Right kidney (tissue), 1 donor: ENCODE measurements around the gene HNRNPF.
"Not testable (repeated sequence)": the region's sequence is repeated elsewhere in the genome, so short reads cannot be mapped to it uniquely, and the experiment has no call there.

Source experiments
- DNase-seq: peaks from one replicate; pipeline ENCODE4 v3.0.0-alpha.2; 2016

Gene HNRNPF

GRCh38 chr10:43399320-43400310, 9.4 kb downstream of the HNRNPF start:
- no peak for DNase-seq

- no peak for DNase-seq
Measured at GRCh38 chr10:43398939-43399319, 10.1 kb downstream of the HNRNPF start.

GRCh38 chr10:43396928-43397624, 11.9 kb downstream of the HNRNPF start:
- DNase-seq, result peak; percentile 89

GRCh38 chr10:43396061-43396927, 12.7 kb downstream of the HNRNPF start:
- DNase-seq, result peak; percentile 88

- DNase-seq, result no peak
Measured at GRCh38 chr10:43395571-43396060, 13.4 kb downstream of the HNRNPF start.

GRCh38 chr10:43394868-43395267, 14.1 kb downstream of the HNRNPF start:
- no peak for DNase-seq

- no peak for DNase-seq
Measured at GRCh38 chr10:43393606-43394360, 15.2 kb downstream of the HNRNPF start.

GRCh38 chr10:43393186-43393585, 15.8 kb downstream of the HNRNPF start:
- not testable (repeated sequence) for DNase-seq

GRCh38 chr10:43392748-43393147, 16.2 kb downstream of the HNRNPF start:
- DNase-seq, result no peak

- DNase-seq, result no peak
Measured at GRCh38 chr10:43391496-43391895, 17.5 kb downstream of the HNRNPF start.

GRCh38 chr10:43390759-43391158, 18.2 kb downstream of the HNRNPF start:
- no peak for DNase-seq

GRCh38 chr10:43390333-43390732, 18.7 kb downstream of the HNRNPF start:
- DNase-seq, result no peak

- DNase-seq, result no peak
Measured at GRCh38 chr10:43389867-43390266, 19.1 kb downstream of the HNRNPF start.

- DNase-seq, result no peak
Measured at GRCh38 chr10:43387678-43388032, 21.3 kb downstream of the HNRNPF start.

GRCh38 chr10:43386981-43387677, 21.9 kb downstream of the HNRNPF start:
- no peak for DNase-seq

- no peak for DNase-seq
Measured at GRCh38 chr10:43386549-43386948, 22.4 kb downstream of the HNRNPF start.

GRCh38 chr10:43385412-43386004, 23.5 kb downstream of the HNRNPF start:
- DNase-seq, result no peak

- DNase-seq, result no peak
Measured at GRCh38 chr10:43384252-43385221, 24.4 kb downstream of the HNRNPF start.
